AG04450 (cell line): ENCODE measurements around the gene HSD17B3. TPM values are rescaled to one million over a fixed set of nuclear protein-coding genes. Genes with fewer than 3 reads are reported as not detected.

Experiments
- CTCF ChIA-PET: fragments of 300-600, 350-600 bp; formaldehyde crosslinking; extraction: SDS; loops from one replicate; lab custom pipeline; 2022; ENCODE audit warnings: antibody characterized with exemption, inconsistent platforms; lab: Charles Lee
- POLR2A ChIA-PET: fragments of 350-600 bp; formaldehyde crosslinking; extraction: SDS; loops from one replicate; lab custom pipeline; 2021; ENCODE audit warnings: antibody characterized with exemption, inconsistent platforms; lab: Yijun Ruan, JAX
- DNase-seq: peaks from one replicate; pipeline ENCODE4 v3.0.0-alpha.2; 2011; ENCODE audit warnings: low read depth, low spot score
- H3K27ac ChIP-seq: one replicate; pipeline ENCODE4 v1.5.1; 2012; ENCODE audit warnings: low read depth, low read length, control low read depth
- H3K27me3 ChIP-seq: one replicate; pipeline ENCODE4 v1.6.0; 2012; ENCODE audit warnings: low read length; ENCODE audit not compliant: control insufficient read depth, insufficient read depth
- H3K4me3 ChIP-seq: 2 replicates; pipeline ENCODE4 v1.5.1; 2011; ENCODE audit warnings: mild to moderate bottlenecking, low read depth, low read length, control low read depth
- H3K9me3 ChIP-seq: 2 replicates; pipeline ENCODE4 v1.5.1; 2012; ENCODE audit warnings: low read length; ENCODE audit not compliant: control insufficient read depth, insufficient read depth
- polyA plus RNA-seq: library from polyadenylated mRNA; depleted of rRNA; stranded (reverse); fragments of >200 nt; gene quantifications from 2 replicates; pipeline ENCODE4 v1.2.3, GENCODE V29; 2011
- TF ChIP-seq, protein P1 (sequence below): IDR thresholded peaks from 2 replicates; pipeline ENCODE4 v1.5.1; 2011; ENCODE audit warnings: low read depth, low read length, control low read depth, inconsistent platforms

Gene HSD17B3
- polyA plus RNA-seq, 1 experiment, result 0.12 TPM

DNA sequence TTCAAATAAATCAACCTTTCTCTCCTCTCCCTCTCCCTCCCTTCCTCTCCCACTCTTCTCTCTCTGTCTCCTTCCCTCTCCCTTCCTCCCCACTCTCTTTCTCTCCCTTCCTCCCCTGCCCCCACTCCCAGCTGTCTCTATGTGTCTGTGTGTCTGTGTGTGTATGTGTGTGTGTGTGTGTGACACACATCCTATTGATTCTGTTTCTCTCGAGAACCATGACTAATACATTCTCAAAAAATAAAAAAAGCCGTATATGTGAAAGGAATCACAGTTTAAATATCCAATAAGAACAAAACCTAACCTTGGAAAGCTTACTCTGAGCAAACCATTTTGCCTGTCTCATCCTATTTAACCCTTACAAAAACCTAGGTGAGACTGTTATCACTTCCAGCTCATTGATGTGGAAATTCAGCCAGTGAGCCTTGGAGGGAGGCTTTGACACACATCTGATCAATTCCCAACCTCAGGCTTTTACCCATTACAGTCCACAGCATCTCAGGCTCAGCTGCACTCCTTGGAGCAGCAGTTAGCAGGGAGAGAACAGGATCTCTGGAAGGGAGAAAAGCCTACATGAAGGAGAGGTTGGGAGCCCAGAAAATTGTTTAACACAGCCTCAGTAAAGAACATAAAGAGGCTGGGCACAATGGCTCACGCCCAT, 8.3 kb downstream of the HSD17B3 start:
- POLR2A ChIA-PET, result no interaction called here
- TF ChIP-seq, protein P1, sequence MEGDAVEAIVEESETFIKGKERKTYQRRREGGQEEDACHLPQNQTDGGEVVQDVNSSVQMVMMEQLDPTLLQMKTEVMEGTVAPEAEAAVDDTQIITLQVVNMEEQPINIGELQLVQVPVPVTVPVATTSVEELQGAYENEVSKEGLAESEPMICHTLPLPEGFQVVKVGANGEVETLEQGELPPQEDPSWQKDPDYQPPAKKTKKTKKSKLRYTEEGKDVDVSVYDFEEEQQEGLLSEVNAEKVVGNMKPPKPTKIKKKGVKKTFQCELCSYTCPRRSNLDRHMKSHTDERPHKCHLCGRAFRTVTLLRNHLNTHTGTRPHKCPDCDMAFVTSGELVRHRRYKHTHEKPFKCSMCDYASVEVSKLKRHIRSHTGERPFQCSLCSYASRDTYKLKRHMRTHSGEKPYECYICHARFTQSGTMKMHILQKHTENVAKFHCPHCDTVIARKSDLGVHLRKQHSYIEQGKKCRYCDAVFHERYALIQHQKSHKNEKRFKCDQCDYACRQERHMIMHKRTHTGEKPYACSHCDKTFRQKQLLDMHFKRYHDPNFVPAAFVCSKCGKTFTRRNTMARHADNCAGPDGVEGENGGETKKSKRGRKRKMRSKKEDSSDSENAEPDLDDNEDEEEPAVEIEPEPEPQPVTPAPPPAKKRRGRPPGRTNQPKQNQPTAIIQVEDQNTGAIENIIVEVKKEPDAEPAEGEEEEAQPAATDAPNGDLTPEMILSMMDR, result no peak

DNA sequence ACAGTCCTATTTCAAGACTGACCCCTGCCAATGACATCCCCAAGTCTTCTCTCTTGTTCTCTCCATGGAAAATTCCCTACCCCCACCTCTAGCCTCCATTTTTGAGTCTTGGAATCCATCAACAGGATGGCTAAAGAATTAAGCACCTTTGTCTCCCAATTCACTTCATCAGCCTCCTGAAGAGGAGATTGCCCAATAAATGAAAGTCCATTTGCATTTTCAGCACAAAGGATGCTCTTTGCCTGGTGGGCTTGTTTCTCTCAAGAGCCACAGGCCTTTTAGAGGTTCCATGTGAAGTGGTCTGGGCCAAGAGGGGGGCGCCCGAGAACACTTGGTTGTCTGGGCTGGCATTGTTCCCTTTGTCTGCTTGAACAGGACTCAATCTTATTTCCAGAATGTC, 12.6 kb downstream of the HSD17B3 start:
- H3K27me3 ChIP-seq, result no peaks in the 10 kb centered on the region
- CTCF ChIA-PET, result no interaction called here
- DNase-seq, result no peak
- TF ChIP-seq, protein P1, result no peak
- POLR2A ChIA-PET, result no interaction called here
- no peak overlapping the region for H3K4me3 ChIP-seq
- no peaks in the 10 kb centered on the region; the same call in 1 of the 2 replicates for H3K9me3 ChIP-seq
- H3K27ac ChIP-seq, result no peak overlapping the region

More for the DNA sequence above, 8.3 kb downstream of the HSD17B3 start:
- Histone ChIP-seq H3K27me3 (no peaks in the 10 kb centered on the region), H3K4me3 (no peak overlapping the region), H3K9me3 (no peaks in the 10 kb centered on the region), H3K27ac (no peak overlapping the region)
- CTCF ChIA-PET, result interaction anchor here (0.6 kb wide), 1 partner anchor 16 kb away, joined by 3 read pairs; no protein-coding TSS in a partner anchor
- no peak for DNase-seq

DNA sequence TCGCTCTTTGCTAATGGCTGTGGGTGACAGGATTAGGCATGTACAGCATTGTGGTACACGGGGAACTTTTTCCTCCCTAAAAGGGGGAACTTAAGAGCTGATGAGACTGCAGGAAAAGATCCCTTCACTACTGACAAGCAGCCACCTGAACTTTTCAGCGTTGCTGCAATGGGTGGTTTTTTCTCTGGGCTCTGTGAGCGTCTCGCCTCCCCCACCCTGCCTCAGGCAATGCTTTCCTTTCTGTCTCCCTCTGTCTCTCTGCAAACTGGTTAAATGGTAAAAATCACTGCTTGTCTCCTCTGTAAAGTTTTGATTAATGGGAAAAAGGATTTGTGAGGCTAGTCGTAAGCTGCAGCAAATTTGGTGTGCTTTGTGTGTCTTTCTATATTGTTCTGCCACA, 20.3 kb downstream of the HSD17B3 start:
- peaks cover 2% of the 10 kb centered on the region for H3K27me3 ChIP-seq
- TF ChIP-seq, protein P1, result no peak
- ChIA-PET POLR2A (no interaction called here), CTCF (no interaction called here)
- no peak overlapping the region for H3K4me3 ChIP-seq
- H3K9me3 ChIP-seq, result no peaks in the 10 kb centered on the region
- no peak overlapping the region for H3K27ac ChIP-seq
- no peak for DNase-seq

DNA sequence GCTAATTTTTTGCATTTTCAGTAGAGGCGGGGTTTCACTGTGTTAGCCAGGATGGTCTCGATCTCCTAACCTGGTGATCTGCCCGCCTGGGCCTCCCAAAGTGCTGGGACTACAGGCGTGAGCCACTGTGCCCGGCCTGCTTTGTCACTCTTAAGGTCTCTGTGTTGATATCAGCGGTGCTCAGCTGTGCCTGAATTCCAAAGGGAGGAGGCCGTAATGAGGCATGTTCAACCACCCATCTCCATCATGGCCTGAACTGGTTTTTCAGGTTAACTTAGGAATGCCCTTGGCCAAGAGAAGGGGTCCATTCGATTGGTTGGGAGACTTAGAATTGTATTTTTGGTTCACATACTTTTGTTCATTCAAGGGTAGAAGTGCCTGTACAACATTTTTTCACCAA, 22.0 kb downstream of the HSD17B3 start:
- TF ChIP-seq, protein P1, result no peak
- no peak overlapping the region for H3K27ac ChIP-seq
- POLR2A ChIA-PET, result no interaction called here

DNA sequence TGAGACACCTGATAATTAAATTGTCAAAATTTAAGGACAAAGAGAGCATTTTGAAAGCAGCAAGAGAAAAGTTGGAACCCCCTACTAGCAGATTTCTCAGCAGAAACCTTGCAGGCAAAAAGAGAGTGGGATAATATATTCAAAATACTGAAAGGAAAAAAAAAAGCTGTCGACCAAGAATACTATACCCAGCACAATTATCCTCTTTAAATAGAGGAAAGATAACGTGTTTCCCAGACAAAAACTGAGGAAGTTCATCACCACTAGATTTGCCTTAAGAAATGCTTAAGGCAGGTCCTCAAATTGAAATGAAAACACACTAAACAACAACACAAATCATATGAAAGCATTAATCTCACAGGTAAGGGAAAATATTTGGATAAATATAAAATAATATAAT, 27.0 kb downstream of the HSD17B3 start:
- H3K27ac ChIP-seq, result no peak overlapping the region
- H3K27me3 ChIP-seq, result peaks cover 3% of the 10 kb centered on the region
- ChIA-PET POLR2A (no interaction called here), CTCF (no interaction called here)
- DNase-seq, result no peak
- TF ChIP-seq, protein P1, result no peak
- no peak overlapping the region for H3K4me3 ChIP-seq
- peaks cover 8% of the 10 kb centered on the region for H3K9me3 ChIP-seq

More for the DNA sequence above, 22.0 kb downstream of the HSD17B3 start:
- Histone ChIP-seq H3K27me3 (peaks cover 2% of the 10 kb centered on the region), H3K9me3 (no peaks in the 10 kb centered on the region), H3K4me3 (no peak overlapping the region)
- DNase-seq, result no peak
- CTCF ChIA-PET, result no interaction called here
